22Rv1 (cell line): ENCODE measurements around the gene SLC39A11.

Source experiments
- CTCF ChIP-seq: fragments of 450-650 bp; IDR thresholded peaks from 2 replicates; pipeline ENCODE4 v1.5.1; 2017; ENCODE audit warnings: mild to moderate bottlenecking
- ZFX ChIP-seq: fragments of 450-650 bp; IDR thresholded peaks from 2 replicates; pipeline ENCODE4 v1.6.1; 2017; ENCODE audit warnings: antibody characterized with exemption, borderline replicate concordance

- TF ChIP-seq CTCF (no peak), ZFX (no peak)
Measured at GRCh38 chr17:73089322-73090317, 2.9 kb downstream of the SLC39A11 start.
